IMR-90 (cell line): ENCODE results near the gene RPP21. TPM values are rescaled to one million over a fixed set of nuclear protein-coding genes. Genes with fewer than 3 reads are reported as not detected.

ENCODE experiments used
- ATAC-seq: fragments of 200-7000 bp; cut with Tn5 transposase; 2 replicates; pipeline ENCODE4 v1.9.1; 2020; ENCODE audit warnings: low read depth, mild to moderate bottlenecking, moderate library complexity
- BruUV-seq: library from RNA; stranded (reverse); fragments of 400-500 nt; replicated peaks from 2 replicates; lab custom pipeline; 2021; lab: Mats Ljungman, UMichigan
- CTCF ChIA-PET: fragments of 300-600 bp; formaldehyde crosslinking; extraction: SDS; loops from one replicate; lab custom pipeline; 2021; ENCODE audit warnings: antibody characterized with exemption; lab: Yijun Ruan, JAX
- POLR2A ChIA-PET: fragments of 300-600 bp; sonication (Branson Sonifier 250); formaldehyde crosslinking; loops from one replicate; lab custom pipeline; 2022; ENCODE audit warnings: antibody characterized with exemption; ENCODE audit not compliant: unreplicated experiment; lab: Charles Lee
- DNase-seq: peaks from one replicate; pipeline ENCODE4 v3.0.0; 2013
- H2AFZ ChIP-seq: replicated peaks from 2 replicates; pipeline ENCODE3; 2013; ENCODE audit warnings: low read length, mild to moderate bottlenecking; ENCODE audit not compliant: poor library complexity
- H2AK5ac ChIP-seq: 2 replicates; pipeline ENCODE4 v1.6.1; 2013; ENCODE audit warnings: low read depth, low read length, inconsistent platforms
- H2AK9ac ChIP-seq: replicated peaks from 2 replicates; pipeline ENCODE3; 2013; ENCODE audit warnings: mild to moderate bottlenecking, low read depth, low read length, moderate library complexity; ENCODE audit not compliant: poor library complexity
- H2BK120ac ChIP-seq: 2 replicates; pipeline ENCODE4 v1.6.1; 2013; ENCODE audit warnings: low read depth, low read length, inconsistent platforms
- H2BK15ac ChIP-seq: 3 replicates; pipeline ENCODE4 v1.6.1; 2013; ENCODE audit warnings: low read depth, low read length, inconsistent platforms
- H2BK20ac ChIP-seq: 2 replicates; pipeline ENCODE4 v1.6.1; 2013; ENCODE audit warnings: low read depth, mild to moderate bottlenecking, inconsistent platforms, low read length, moderate library complexity
- H2BK5ac ChIP-seq: 2 replicates; pipeline ENCODE4 v1.6.1; 2013; ENCODE audit warnings: mild to moderate bottlenecking, low read depth, low read length, inconsistent platforms; ENCODE audit not compliant: poor library complexity, severe bottlenecking
- H3K14ac ChIP-seq: replicated peaks from 2 replicates; pipeline ENCODE4 v1.6.1; 2013; ENCODE audit warnings: low read depth, low read length, inconsistent platforms
- H3K18ac ChIP-seq: 2 replicates; pipeline ENCODE4 v1.6.1; 2013; ENCODE audit warnings: low read depth, low read length, control low read depth
- H3K23ac ChIP-seq: 2 replicates; pipeline ENCODE4 v1.6.1; 2013; ENCODE audit warnings: low read depth, low read length, inconsistent platforms
- H3K27ac ChIP-seq: 2 replicates; pipeline ENCODE4 v1.5.1; 2013; ENCODE audit warnings: mild to moderate bottlenecking, control low read depth, low read length; ENCODE audit not compliant: insufficient read depth
- H3K27me3 ChIP-seq: 2 replicates; pipeline ENCODE4 v1.6.1; 2013; ENCODE audit warnings: low read length; ENCODE audit not compliant: control insufficient read depth, insufficient read depth
- H3K36me3 ChIP-seq: 2 replicates; pipeline ENCODE4 v1.6.1; 2013; ENCODE audit warnings: low read length, mixed read lengths; ENCODE audit not compliant: control insufficient read depth, insufficient read depth
- H3K4ac ChIP-seq: 2 replicates; pipeline ENCODE4 v1.6.1; 2013; ENCODE audit warnings: low read depth, low read length, inconsistent platforms
- H3K4me1 ChIP-seq: 2 replicates; pipeline ENCODE4 v1.6.1; 2013; ENCODE audit warnings: low read length, mixed read lengths; ENCODE audit not compliant: control insufficient read depth, insufficient read depth
- H3K4me2 ChIP-seq: 2 replicates; pipeline ENCODE4 v1.6.1; 2013; ENCODE audit warnings: low read depth, mild to moderate bottlenecking, control low read depth, low read length, moderate library complexity
- H3K4me3 ChIP-seq: 2 replicates; pipeline ENCODE4 v1.5.1; 2013; ENCODE audit warnings: low read depth, mild to moderate bottlenecking, control low read depth, low read length, moderate library complexity; ENCODE audit not compliant: insufficient read depth
- H3K56ac ChIP-seq: 2 replicates; pipeline ENCODE4 v1.6.1; 2013; ENCODE audit warnings: low read length, inconsistent platforms; ENCODE audit not compliant: insufficient read depth; ENCODE audit errors: extremely low read depth
- H3K79me1 ChIP-seq, 2 experiments: 2 replicates each; pipeline ENCODE4 v1.6.1; 2013; ENCODE audit warnings: low read length in 2 of 2, inconsistent platforms in 1 of 2, low read depth in 1 of 2
- H3K9ac ChIP-seq: 2 replicates; pipeline ENCODE4 v1.6.1; 2013; ENCODE audit warnings: low read depth, low read length, control low read depth
- H3K9me1 ChIP-seq: 2 replicates; pipeline ENCODE4 v1.6.1; 2013; ENCODE audit warnings: low read length, inconsistent platforms; ENCODE audit not compliant: insufficient read depth
- H3K9me3 ChIP-seq: 2 replicates; pipeline ENCODE4 v1.6.1; 2013; ENCODE audit warnings: low read length; ENCODE audit not compliant: control insufficient read depth, insufficient read depth
- H4K20me1 ChIP-seq: 2 replicates; pipeline ENCODE4 v1.6.1; 2013; ENCODE audit warnings: low read length, inconsistent platforms; ENCODE audit not compliant: insufficient read depth
- H4K5ac ChIP-seq: 2 replicates; pipeline ENCODE4 v1.6.1; 2013; ENCODE audit warnings: mild to moderate bottlenecking, low read depth, low read length, control low read depth
- H4K8ac ChIP-seq, 2 experiments: 2 replicates each; pipeline ENCODE4 v1.6.1; 2013; ENCODE audit warnings: low read depth in 2 of 2, low read length in 2 of 2, control low read depth in 1 of 2, inconsistent platforms in 1 of 2
- H4K91ac ChIP-seq: 2 replicates; pipeline ENCODE4 v1.6.1; 2013; ENCODE audit warnings: low read depth, low read length, inconsistent platforms; ENCODE audit not compliant: insufficient read depth
- BHLHE40 ChIP-seq: fragments of 150-350 bp; IDR thresholded peaks from 2 replicates; pipeline ENCODE4 v1.6.1; 2016; ENCODE audit warnings: mild to moderate bottlenecking, low read depth, low read length
- CEBPB ChIP-seq: IDR thresholded peaks from 2 replicates; pipeline ENCODE4 v1.6.1; 2012; ENCODE audit warnings: low read depth, low read length, improper control_type of control experiment
- CHD1 ChIP-seq: IDR thresholded peaks from 2 replicates; pipeline ENCODE4 v1.6.1; 2012; ENCODE audit warnings: low read depth, low read length, improper control_type of control experiment
- FOS ChIP-seq: fragments of 150-350 bp; IDR thresholded peaks from 2 replicates; pipeline ENCODE4 v1.6.1; 2016; ENCODE audit warnings: low read depth, low read length
- MAFK ChIP-seq: IDR thresholded peaks from 2 replicates; pipeline ENCODE4 v1.6.1; 2012; ENCODE audit warnings: low read depth, low read length, improper control_type of control experiment
- MAZ ChIP-seq: IDR thresholded peaks from 2 replicates; pipeline ENCODE4 v1.6.1; 2012; ENCODE audit warnings: low read depth, mild to moderate bottlenecking, low read length, improper control_type of control experiment, moderate library complexity, borderline replicate concordance
- MXI1 ChIP-seq: IDR thresholded peaks from 2 replicates; pipeline ENCODE4 v1.6.1; 2012; ENCODE audit warnings: low read depth, mild to moderate bottlenecking, low read length, moderate library complexity, borderline replicate concordance
- NFE2L2 ChIP-seq: fragments of 150-350 bp; IDR thresholded peaks from 2 replicates; pipeline ENCODE4 v1.6.1; 2016; ENCODE audit warnings: low read depth, mild to moderate bottlenecking, low read length
- POLR2A ChIP-seq: IDR thresholded peaks from 2 replicates; pipeline ENCODE4 v1.6.1; 2012; ENCODE audit warnings: mild to moderate bottlenecking, low read depth, low read length
- RAD21 ChIP-seq: IDR thresholded peaks from 2 replicates; pipeline ENCODE4 v1.6.1; 2012; ENCODE audit warnings: low read length, improper control_type of control experiment
- RCOR1 ChIP-seq: IDR thresholded peaks from 2 replicates; pipeline ENCODE4 v1.6.1; 2012; ENCODE audit warnings: mild to moderate bottlenecking, low read length, improper control_type of control experiment; ENCODE audit not compliant: insufficient replicate concordance
- RFX5 ChIP-seq: IDR thresholded peaks from 2 replicates; pipeline ENCODE4 v1.8.0; 2012; ENCODE audit warnings: low read depth, mild to moderate bottlenecking, low read length, moderate library complexity
- SMC3 ChIP-seq: fragments of 150-350 bp; IDR thresholded peaks from 2 replicates; pipeline ENCODE4 v1.6.1; 2016; ENCODE audit warnings: low read depth, mild to moderate bottlenecking, antibody characterized with exemption, low read length, moderate library complexity
- WGBS, 2 experiments: methylation state at CpG; one replicate each; pipeline versions ENCODE4 v1.1.5 to v1.1.7; 2013; ENCODE audit warnings: missing lambda C conversion rate in 2 of 2; ENCODE audit not compliant: insufficient read length in 1 of 2; ENCODE audit errors: extremely low coverage in 2 of 2; 5-methylcytosine and 5-hydroxymethylcytosine counted together
- dilution Hi-C: fragments of 300-500 bp; cut with HindIII; formaldehyde crosslinking; loops from one replicate; pipeline ENCODE4 v1.14.3; 2018; ENCODE audit warnings: low sequenced_read_pairs; ENCODE audit not compliant: unreplicated experiment
- in situ Hi-C: fragments of 300-500 bp; cut with MboI; formaldehyde crosslinking; loops from 3 replicates; pipeline ENCODE4 v1.14.3; 2019; ENCODE audit warnings: low sequenced_read_pairs, inconsistent platforms, mixed read lengths
- intact Hi-C: fragments of 100-400 bp; cut with micrococcal nuclease; formaldehyde crosslinking; loops from 2 replicates; pipeline ENCODE4 v1.10.0; 2022
- polyA plus RNA-seq, 3 experiments: library from polyadenylated mRNA; depleted of rRNA; stranded (reverse); fragments of >200 nt; gene quantifications; 2 replicates each; pipeline ENCODE4 v1.2.3, GENCODE V29; 2012; ENCODE audit warnings: low replicate concordance in 1 of 3
- total RNA-seq: library from RNA; depleted of rRNA; stranded (reverse); fragments of >200 nt; gene quantifications from 2 replicates; pipeline ENCODE4 v1.2.3, GENCODE V29; 2012
- TF ChIP-seq, protein P1 (sequence below): conservative IDR thresholded peaks from 2 replicates; pipeline ENCODE4 v1.5.1; 2012; ENCODE audit warnings: mild to moderate bottlenecking, low read depth, low read length, improper control_type of control experiment
- TF ChIP-seq, protein P2 (sequence below): fragments of 150-350 bp; IDR thresholded peaks from 2 replicates; pipeline ENCODE4 v1.6.1; 2017; ENCODE audit warnings: mild to moderate bottlenecking, antibody characterized with exemption, low read length, low read depth
- TF ChIP-seq, protein P3 (sequence below): fragments of 150-350 bp; IDR thresholded peaks from 2 replicates; pipeline ENCODE4 v1.6.1; 2016; ENCODE audit warnings: low read depth, mild to moderate bottlenecking, low read length, moderate library complexity, borderline replicate concordance

RPP21 gene
- total and polyA plus RNA-seq, 2 of the 4 experiments (the other 2 are of a cell fraction) = 28.9 to 79.1 TPM

DNA sequence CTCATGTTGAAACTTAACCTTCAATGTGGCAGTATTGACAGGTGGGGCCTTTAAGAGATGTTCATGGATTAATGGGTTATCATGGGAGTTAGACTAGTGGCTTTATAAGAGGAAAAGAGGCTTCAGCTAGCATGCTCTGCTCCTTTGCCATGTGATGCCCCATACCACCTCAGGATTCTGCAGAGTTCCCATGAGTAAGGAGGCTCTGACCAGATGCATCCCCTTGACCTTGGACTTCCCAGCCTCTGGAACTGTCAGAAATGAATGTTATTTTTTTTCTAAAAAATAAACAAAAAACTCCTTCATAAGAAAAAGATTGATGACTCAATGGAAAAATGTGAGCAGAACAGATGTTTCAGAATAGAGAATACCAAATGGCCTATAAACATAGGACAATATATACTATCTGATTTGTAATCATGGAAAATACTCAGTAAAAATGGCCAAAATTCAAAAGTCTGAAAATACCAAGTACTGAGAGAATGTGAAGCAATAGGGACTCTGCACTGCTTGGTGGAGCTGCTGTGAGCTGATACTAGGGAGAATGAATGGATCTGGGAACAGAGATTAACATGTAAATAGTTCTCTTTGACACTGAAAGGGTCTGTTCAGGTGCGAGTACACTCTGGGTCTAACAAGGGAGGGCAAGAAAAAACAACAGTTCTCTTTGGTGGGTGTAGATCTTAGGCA is 25.7 kb upstream of the RPP21 start:
- H3K4me2 ChIP-seq = no peak overlapping the region
- no peak overlapping the region for H4K5ac ChIP-seq
- no peak overlapping the region for H4K91ac ChIP-seq
- 0 out of 2 replicates have a peak, but pooled peaks cover 2% of the 10 kb centered on the region for H3K9me3 ChIP-seq
- BruUV-seq = no TSS peak
- H3K23ac ChIP-seq = no peak overlapping the region
- in situ Hi-C loops (no loop called here), dilution Hi-C loops (no loop called here), intact Hi-C loops (no loop called here)
- ChIA-PET POLR2A (no interaction called here), CTCF (no interaction called here)
- no peaks in the 10 kb centered on the region for H3K27me3 ChIP-seq
- no peak overlapping the region for H3K18ac ChIP-seq
- H3K79me1 ChIP-seq = peaks cover 36 to 64% of the 10 kb centered on the region in 2 experiments
- peaks cover 57% of the 10 kb centered on the region for H4K20me1 ChIP-seq
- no peak overlapping the region for H3K56ac ChIP-seq
- peaks cover 7% of the 10 kb centered on the region for H3K36me3 ChIP-seq
- no peak overlapping the region for H2AK5ac ChIP-seq
- peak; percentile 13; the same call in 1 of the 2 replicates for ATAC-seq
- H3K9ac ChIP-seq = no peak overlapping the region
- DNase-seq = peak; percentile 44
- TF ChIP-seq RCOR1 = no peak
- TF ChIP-seq MXI1 = no peak
- TF ChIP-seq MAFK = no peak
- no peak for TF ChIP-seq CEBPB
- TF ChIP-seq CHD1 = no peak
- TF ChIP-seq, protein P1, sequence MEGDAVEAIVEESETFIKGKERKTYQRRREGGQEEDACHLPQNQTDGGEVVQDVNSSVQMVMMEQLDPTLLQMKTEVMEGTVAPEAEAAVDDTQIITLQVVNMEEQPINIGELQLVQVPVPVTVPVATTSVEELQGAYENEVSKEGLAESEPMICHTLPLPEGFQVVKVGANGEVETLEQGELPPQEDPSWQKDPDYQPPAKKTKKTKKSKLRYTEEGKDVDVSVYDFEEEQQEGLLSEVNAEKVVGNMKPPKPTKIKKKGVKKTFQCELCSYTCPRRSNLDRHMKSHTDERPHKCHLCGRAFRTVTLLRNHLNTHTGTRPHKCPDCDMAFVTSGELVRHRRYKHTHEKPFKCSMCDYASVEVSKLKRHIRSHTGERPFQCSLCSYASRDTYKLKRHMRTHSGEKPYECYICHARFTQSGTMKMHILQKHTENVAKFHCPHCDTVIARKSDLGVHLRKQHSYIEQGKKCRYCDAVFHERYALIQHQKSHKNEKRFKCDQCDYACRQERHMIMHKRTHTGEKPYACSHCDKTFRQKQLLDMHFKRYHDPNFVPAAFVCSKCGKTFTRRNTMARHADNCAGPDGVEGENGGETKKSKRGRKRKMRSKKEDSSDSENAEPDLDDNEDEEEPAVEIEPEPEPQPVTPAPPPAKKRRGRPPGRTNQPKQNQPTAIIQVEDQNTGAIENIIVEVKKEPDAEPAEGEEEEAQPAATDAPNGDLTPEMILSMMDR = no peak
- TF ChIP-seq, protein P2, sequence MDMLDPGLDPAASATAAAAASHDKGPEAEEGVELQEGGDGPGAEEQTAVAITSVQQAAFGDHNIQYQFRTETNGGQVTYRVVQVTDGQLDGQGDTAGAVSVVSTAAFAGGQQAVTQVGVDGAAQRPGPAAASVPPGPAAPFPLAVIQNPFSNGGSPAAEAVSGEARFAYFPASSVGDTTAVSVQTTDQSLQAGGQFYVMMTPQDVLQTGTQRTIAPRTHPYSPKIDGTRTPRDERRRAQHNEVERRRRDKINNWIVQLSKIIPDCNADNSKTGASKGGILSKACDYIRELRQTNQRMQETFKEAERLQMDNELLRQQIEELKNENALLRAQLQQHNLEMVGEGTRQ = no peak
- no peak for TF ChIP-seq FOS
- TF ChIP-seq NFE2L2 = no peak
- no peak for TF ChIP-seq POLR2A
- no peak for TF ChIP-seq BHLHE40
- TF ChIP-seq RAD21 = no peak
- no peak for TF ChIP-seq SMC3
- no peak for TF ChIP-seq MAZ
- no peak for TF ChIP-seq RFX5
- TF ChIP-seq, protein P3, sequence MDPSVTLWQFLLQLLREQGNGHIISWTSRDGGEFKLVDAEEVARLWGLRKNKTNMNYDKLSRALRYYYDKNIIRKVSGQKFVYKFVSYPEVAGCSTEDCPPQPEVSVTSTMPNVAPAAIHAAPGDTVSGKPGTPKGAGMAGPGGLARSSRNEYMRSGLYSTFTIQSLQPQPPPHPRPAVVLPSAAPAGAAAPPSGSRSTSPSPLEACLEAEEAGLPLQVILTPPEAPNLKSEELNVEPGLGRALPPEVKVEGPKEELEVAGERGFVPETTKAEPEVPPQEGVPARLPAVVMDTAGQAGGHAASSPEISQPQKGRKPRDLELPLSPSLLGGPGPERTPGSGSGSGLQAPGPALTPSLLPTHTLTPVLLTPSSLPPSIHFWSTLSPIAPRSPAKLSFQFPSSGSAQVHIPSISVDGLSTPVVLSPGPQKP = no peak
- no peak overlapping the region for H2BK5ac ChIP-seq
- no peak overlapping the region for H2AFZ ChIP-seq
- H3K4ac ChIP-seq = no peak overlapping the region
- H3K4me3 ChIP-seq = no peak overlapping the region
- H2AK9ac ChIP-seq = no peak overlapping the region
- no peak overlapping the region for H2BK20ac ChIP-seq
- no peak overlapping the region for H2BK120ac ChIP-seq
- H4K8ac ChIP-seq = no peak overlapping the region
- H3K27ac ChIP-seq = no peak overlapping the region
- peaks cover 2% of the 10 kb centered on the region; the same call in 1 of the 2 replicates for H3K4me1 ChIP-seq
- H3K9me1 ChIP-seq = peaks cover 11% of the 10 kb centered on the region
- H2BK15ac ChIP-seq = no peak overlapping the region
- WGBS, 2 experiments = no CpG with 5 or more reads among the region's 1 CpG
- no peak overlapping the region for H3K14ac ChIP-seq
